ENCODE data around the gene FBXL16.

Gene FBXL16

DNA sequence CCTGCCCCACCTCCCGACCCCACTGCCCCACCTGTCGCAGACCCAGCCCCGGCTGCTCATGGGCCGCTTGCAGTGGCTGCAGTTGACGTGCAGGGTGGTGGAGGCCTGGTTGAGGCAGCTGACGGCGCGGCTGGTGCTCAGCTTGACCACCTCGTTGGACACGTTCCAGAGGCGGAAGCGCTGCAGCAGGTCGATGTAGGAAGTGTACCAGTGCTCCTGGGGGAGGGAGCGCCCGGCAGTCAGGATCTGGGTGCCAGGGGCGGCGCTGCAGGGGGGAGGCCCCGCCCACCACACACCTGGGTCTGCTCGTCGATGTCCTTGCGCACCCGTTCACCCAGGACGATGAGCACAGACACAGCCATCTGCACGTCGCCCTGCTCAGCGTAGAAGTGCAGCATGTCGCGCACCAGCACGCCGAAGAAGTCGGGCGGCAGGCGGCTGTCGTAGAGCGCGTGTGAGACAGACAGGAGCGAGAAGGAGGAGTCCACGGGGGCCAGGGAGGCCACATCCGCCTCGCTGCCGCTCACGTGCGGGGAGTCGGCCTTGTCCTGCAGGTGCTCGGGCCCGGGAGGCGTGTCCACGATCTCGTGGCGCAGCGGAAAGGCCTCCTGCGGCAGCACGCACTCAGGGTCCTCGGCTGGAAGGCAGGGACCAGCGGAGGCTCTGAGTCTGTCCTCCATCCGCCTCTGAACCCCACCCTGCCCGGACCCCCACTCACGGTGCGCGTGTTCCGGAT, 20.5 kb downstream of the FBXL16 start:
- H3K4me3 ChIP-seq (ENCODE audit: low read depth, low read length) = no peak overlapping the region
- DNase-seq (ENCODE audit: low read depth) = no peak

DNA sequence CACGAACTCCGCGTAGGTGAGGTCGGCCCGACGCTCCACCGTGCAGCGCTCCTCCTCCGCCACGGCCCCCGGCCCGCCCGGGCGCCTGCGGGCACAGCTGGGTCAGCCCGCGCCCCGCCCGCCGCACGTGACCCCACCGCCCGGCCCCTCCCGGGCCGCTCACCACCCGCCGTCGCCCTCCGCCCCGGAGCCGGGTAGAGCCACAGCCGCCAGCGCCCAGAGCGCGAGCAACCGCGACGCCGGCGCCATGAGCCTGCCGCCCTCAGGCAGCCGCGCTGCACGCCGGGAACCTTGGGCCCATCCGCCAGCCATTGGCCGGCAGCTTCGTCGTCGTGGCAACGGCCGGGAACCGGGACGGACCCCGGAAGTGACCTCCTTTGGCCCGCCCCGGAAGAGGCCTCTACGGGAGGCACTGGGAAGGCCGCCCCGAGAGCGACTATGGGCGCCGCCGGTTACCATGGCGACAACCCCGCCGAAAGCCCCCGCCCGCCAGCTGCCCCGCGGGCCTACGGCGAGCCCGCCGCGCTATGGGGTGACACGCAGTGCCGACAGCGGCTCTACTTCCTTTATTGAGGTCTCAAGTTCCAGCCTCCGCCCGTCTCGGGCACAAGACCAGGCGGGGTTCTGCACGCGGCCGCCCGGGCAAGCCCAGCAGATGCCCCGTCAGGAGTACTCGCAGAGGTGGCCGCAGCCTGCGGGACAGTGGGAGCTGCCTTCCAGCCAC, 21.4 kb downstream of the FBXL16 start, which contains the start of gene JMJD8:
Gene JMJD8, minus strand, starts transcription at position 264 of the 724 bp plus-strand sequence. Its CDS starts 15 bp downstream, at position 249.
- no peak for TF ChIP-seq CTCF (IDR thresholded peaks at IDR 0.05; ENCODE audit: insufficient read depth, low read depth, low read length, missing control alignments)
- peak; percentile 98 for DNase-seq (ENCODE audit: low read depth)
- peak within 1 kb of the TSS; percentile 54 for H3K4me3 ChIP-seq (ENCODE audit: low read depth, low read length)

More for the DNA sequence above, 20.5 kb downstream of the FBXL16 start:
- TF ChIP-seq CTCF (IDR thresholded peaks at IDR 0.05; ENCODE audit: insufficient read depth, low read depth, low read length, missing control alignments) = no peak

DNA sequence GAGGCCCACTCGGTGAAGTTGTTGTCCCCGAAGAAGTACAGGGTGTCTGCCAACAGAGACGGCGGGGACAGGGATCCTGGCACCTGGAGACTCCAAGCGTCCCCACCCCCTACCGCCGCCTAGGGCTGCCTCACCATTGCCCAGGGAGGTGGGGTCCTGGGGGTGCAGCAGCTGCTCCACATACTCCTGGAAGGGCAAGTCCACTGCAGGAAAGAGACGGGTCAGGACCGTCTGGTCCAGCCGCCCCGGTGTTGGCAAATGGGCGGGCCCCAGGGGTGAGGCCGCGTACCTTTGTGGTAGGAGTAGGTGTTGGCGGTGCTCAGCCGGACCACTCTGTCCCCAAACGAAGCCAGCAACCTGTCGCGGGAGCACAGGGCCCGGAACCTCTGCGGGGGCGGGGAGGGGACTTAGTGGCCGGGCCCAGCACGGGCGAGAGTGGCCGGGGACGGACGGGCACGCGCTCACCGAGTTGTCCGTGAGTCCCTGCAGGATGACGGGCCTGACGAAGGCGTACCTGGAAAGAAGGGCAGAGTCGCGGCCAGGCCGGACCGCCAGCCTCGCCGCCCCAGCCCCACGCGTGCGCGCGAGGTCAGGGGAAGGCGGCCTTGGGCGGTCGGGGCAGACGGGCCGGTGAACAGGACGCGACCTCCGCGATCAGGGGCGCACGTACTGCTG, 22.1 kb downstream of the FBXL16 start:
- peak; percentile 41 for DNase-seq (ENCODE audit: low read depth)
- TF ChIP-seq CTCF (IDR thresholded peaks at IDR 0.05; ENCODE audit: insufficient read depth, low read depth, low read length, missing control alignments) = no peak
- H3K4me3 ChIP-seq (ENCODE audit: low read depth, low read length) = peak overlapping the region; percentile 54

DNA sequence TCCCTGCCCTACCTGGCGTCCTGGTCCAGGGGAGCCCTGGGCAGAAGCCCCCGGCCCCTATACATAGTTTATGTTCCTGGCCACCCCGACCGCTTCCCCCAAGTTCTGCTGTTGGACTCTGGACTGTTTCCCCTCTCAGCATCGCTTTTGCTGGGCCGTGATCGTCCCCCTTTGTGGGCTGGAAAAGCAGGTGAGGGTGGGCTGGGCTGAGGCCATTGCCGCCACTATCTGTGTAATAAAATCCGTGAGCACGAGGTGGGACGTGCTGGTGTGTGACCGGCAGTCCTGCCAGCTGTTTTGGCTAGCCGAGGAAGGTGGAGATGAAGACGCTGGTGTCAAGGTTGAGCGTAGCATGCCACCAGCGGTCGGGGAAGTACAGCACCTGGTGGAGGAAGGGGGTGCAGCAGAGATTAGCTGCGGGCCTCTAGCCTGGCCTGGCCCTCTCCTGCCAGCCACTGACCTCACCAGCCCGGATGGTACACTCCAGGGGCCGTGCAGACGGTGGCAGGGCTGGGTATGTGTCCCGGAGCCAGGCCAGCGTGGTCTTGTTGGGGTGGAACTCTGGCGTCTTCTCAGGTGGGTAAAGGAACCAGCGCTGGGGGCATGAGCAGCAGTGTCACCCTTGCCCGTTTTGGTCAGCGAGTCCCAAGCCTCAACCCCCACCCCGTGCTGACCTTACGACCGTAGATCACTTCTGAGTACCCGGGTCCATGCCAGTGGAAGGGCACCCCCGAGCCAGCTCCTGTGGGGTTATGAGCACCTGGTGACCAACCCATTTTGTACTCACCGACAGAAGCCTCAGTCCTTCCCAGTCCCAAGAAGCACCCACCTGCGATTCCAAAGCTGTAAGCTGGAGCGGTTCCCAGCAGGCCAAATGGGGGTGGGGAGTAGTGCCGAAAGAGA, 22.9 kb downstream of the FBXL16 start:
- no peak for TF ChIP-seq CTCF (IDR thresholded peaks at IDR 0.05; ENCODE audit: insufficient read depth, low read depth, low read length, missing control alignments)
- DNase-seq (ENCODE audit: low read depth) = no peak
- peak overlapping the region; percentile 54 for H3K4me3 ChIP-seq (ENCODE audit: low read depth, low read length)

GRCh38 chr16:681746-682427, 23.7 kb downstream of the FBXL16 start:
- DNase-seq (ENCODE audit: low read depth) = no peak
- no peak for TF ChIP-seq CTCF (IDR thresholded peaks at IDR 0.05; ENCODE audit: insufficient read depth, low read depth, low read length, missing control alignments)
- H3K4me3 ChIP-seq (ENCODE audit: low read depth, low read length) = no peak overlapping the region

All from GM12865 (cell line).